Measurements from ENCODE around the gene PREX1.

DNA sequence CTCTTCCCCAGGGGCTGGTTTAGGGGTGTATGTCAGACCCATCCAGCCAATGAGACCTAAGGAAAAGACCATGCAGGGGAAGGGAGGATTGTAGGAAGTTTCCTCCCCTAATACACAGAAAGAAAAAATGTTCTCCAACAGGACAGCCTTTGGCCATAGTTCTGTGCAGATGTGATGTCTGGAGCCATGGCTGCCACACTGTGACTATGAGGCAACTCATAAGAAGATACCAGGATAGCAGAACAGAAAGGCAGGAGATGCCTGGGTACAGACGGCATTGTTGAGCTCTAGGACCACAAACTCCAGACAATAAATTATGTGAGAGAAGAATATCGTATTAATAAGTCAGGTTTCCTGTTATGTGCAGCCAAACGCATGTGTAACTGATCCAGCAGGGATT is 156.7 kb downstream of the PREX1 start:
- TF ChIP-seq YY1 (IDR thresholded peaks at IDR 0.05; ENCODE audit: insufficient read depth, insufficient read length) = no peak
- no peak for TF ChIP-seq SUZ12 (IDR thresholded peaks at IDR 0.05; ENCODE audit: extremely low read depth, insufficient read depth, insufficient read length)

All from NT2/D1 (cell line).